Measurements from ENCODE around the gene INA. TPM values are rescaled to one million over a fixed set of nuclear protein-coding genes. Genes with fewer than 3 reads are reported as not detected.

The INA gene
- total RNA-seq, result under 1 TPM in 2 of 6 donors, not detected in 4; 0.13 to 0.39 TPM

GRCh38 chr10:103276896-103277712 is at the start of gene INA:
Gene INA (plus strand): TSS chr10:103277138. CDS start chr10:103277212, 74 bp downstream.
- peaks cover 0 to 31% (median 22%) of the 10 kb centered on the region in 4 donors for H3K27me3 ChIP-seq
- no peak within 1 kb of the TSS for H3K27ac ChIP-seq
- H3K4me3 ChIP-seq, result peak within 1 kb of the TSS in 2 of 4 donors; percentile 11 to 35
- ATAC-seq (ENCODE audit: low FRiP score in 2 of 2) (no peak), DNase-seq (peak in 1 of 2 donors; percentile 79)
- no peaks in the 10 kb centered on the region for H3K9me3 ChIP-seq
- TF ChIP-seq EP300 (IDR thresholded peaks at IDR 0.05), result no peak
- TF ChIP-seq, protein P1, sequence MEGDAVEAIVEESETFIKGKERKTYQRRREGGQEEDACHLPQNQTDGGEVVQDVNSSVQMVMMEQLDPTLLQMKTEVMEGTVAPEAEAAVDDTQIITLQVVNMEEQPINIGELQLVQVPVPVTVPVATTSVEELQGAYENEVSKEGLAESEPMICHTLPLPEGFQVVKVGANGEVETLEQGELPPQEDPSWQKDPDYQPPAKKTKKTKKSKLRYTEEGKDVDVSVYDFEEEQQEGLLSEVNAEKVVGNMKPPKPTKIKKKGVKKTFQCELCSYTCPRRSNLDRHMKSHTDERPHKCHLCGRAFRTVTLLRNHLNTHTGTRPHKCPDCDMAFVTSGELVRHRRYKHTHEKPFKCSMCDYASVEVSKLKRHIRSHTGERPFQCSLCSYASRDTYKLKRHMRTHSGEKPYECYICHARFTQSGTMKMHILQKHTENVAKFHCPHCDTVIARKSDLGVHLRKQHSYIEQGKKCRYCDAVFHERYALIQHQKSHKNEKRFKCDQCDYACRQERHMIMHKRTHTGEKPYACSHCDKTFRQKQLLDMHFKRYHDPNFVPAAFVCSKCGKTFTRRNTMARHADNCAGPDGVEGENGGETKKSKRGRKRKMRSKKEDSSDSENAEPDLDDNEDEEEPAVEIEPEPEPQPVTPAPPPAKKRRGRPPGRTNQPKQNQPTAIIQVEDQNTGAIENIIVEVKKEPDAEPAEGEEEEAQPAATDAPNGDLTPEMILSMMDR (IDR thresholded peaks at IDR 0.05), result no peak
- no peak for TF ChIP-seq POLR2A (IDR thresholded peaks at IDR 0.05)
- TF ChIP-seq POLR2AphosphoS5 (IDR thresholded peaks at IDR 0.05), result no peak
- peaks cover 8 to 22% (median 13%) of the 10 kb centered on the region in 4 donors for H3K4me1 ChIP-seq
- H3K36me3 ChIP-seq, result no peaks in the 10 kb centered on the region
- 5% methylated on average over 54 of the region's 105 CpGs; no CpG with 5 or more reads in 1 of the 2 donors for WGBS, 2 donors

- ATAC-seq (ENCODE audit: low FRiP score in 2 of 2) (no peak), DNase-seq (no peak)
- Histone ChIP-seq H3K4me3 (no peak overlapping the region), H3K36me3 (no peaks in the 10 kb centered on the region), H3K27ac (no peak overlapping the region), H3K4me1 (peaks cover 0 to 26% (median 17%) of the 10 kb centered on the region in 4 donors), H3K27me3 (no peaks in the 10 kb centered on the region), H3K9me3 (peaks cover 0 to 18% (median 15%) of the 10 kb centered on the region in 4 donors)
- WGBS, 2 donors, result 86 to 91% methylated on average over 1 of the region's 1 CpG
- TF ChIP-seq POLR2AphosphoS5 (IDR thresholded peaks at IDR 0.05) (no peak), POLR2A (IDR thresholded peaks at IDR 0.05) (no peak), EP300 (IDR thresholded peaks at IDR 0.05) (no peak)
- TF ChIP-seq, protein P1 (IDR thresholded peaks at IDR 0.05), result no peak
Observed at GRCh38 chr10:103227416-103227815, 49.5 kb upstream of the INA start.

GRCh38 chr10:103231047-103231551 is 45.8 kb upstream of the INA start:
- Histone ChIP-seq H3K27me3 (no peaks in the 10 kb centered on the region), H3K27ac (peak overlapping the region; percentile 59 to 76 (median 66)), H3K4me1 (peaks cover 0 to 36% (median 21%) of the 10 kb centered on the region in 4 donors), H3K36me3 (no peaks in the 10 kb centered on the region), H3K4me3 (no peak overlapping the region), H3K9me3 (no peaks in the 10 kb centered on the region)
- peak in 2 of 4 donors; percentile 35 to 36 for TF ChIP-seq EP300 (IDR thresholded peaks at IDR 0.05)
- TF ChIP-seq POLR2A (IDR thresholded peaks at IDR 0.05), result no peak
- peak in 1 of 2 donors; percentile 39 for TF ChIP-seq POLR2AphosphoS5 (IDR thresholded peaks at IDR 0.05)
- 32 to 47% methylated on average over 4 of the region's 4 CpGs for WGBS, 2 donors
- peak in 1 of 2 donors; percentile 54 for DNase-seq
- peak; percentile 42 to 70 for ATAC-seq (ENCODE audit: low FRiP score in 2 of 2)

GRCh38 chr10:103232131-103232673 is 44.7 kb upstream of the INA start:
- Histone ChIP-seq H3K9me3 (no peaks in the 10 kb centered on the region), H3K4me3 (no peak overlapping the region), H3K4me1 (peaks cover 0 to 36% (median 20%) of the 10 kb centered on the region in 4 donors), H3K27ac (peak overlapping the region; percentile 59 to 76 (median 66)), H3K36me3 (no peaks in the 10 kb centered on the region), H3K27me3 (no peaks in the 10 kb centered on the region)
- 55 to 59% methylated on average over 3 of the region's 3 CpGs for WGBS, 2 donors
- ATAC-seq (ENCODE audit: low FRiP score in 2 of 2) (no peak), DNase-seq (no peak)
- no peak for TF ChIP-seq POLR2AphosphoS5 (IDR thresholded peaks at IDR 0.05)
- no peak for TF ChIP-seq EP300 (IDR thresholded peaks at IDR 0.05)
- TF ChIP-seq, protein P1 (IDR thresholded peaks at IDR 0.05), result no peak
- no peak for TF ChIP-seq POLR2A (IDR thresholded peaks at IDR 0.05)
